ENCODE results near the gene U2AF2.

GRCh38 chr19:55605207-55605636 is 49.6 kb upstream of the U2AF2 start:
- TF ChIP-seq SIN3A (IDR thresholded peaks at IDR 0.05; ENCODE audit: borderline replicate concordance in 2 of 2, control insufficient read depth in 1 of 2, low read depth in 2 of 2, low read length in 2 of 2): no peak
- TF ChIP-seq CEBPB (tag; IDR thresholded peaks at IDR 0.05): no peak
- no peak for TF ChIP-seq GATA2 (CRISPR knock-in tag; IDR thresholded peaks at IDR 0.05)
- TF ChIP-seq ZBTB43 (CRISPR knock-in tag; IDR thresholded peaks at IDR 0.05): no peak

Data from K562 (cell line).